ENCODE data around the gene RAB36. TPM values are rescaled to one million over a fixed set of nuclear protein-coding genes. Genes with fewer than 3 reads are reported as not detected.

RAB36 gene
- total RNA-seq, 2 experiments from 2014 or later = 0.77 to 0.87 TPM

DNA sequence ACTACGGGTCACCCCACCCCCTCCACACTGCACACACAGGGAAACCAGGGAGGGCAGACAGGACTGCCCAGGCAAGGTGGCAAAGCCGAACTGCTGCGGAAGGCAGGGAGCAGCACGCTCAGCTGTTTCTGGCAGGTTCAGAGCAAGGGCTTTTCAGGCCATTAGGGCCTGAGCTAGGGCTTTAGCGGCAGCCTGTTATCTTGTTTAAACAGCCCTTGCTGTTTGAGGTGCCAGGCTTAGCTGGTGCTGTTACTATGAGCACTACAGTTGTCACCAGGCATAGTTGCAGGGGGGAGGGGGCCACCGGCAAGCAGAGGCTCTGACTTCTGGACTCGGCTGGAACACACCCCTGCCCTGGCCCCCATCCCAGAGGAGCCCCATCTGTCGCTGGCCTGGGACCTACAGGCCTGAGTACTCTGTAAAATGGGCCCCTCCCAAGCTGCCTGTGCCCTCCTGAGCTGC is 38.3 kb upstream of the RAB36 start:
- no peak overlapping the region for H3K4me3 Mint-ChIP-seq
- Histone ChIP-seq H3K36me3 (ENCODE audit: insufficient read depth, low read length) (no peaks in the 10 kb centered on the region), H3K27ac (ENCODE audit: low read depth in 1 of 2, low read length in 2 of 2) (no peak overlapping the region), H3K4me3 (ENCODE audit: low read length) (no peak overlapping the region), H3K9me3 (ENCODE audit: control insufficient read depth in 1 of 2, insufficient read depth in 1 of 2, low read length in 2 of 2) (no peaks in the 10 kb centered on the region), H3K4me1 (ENCODE audit: insufficient read depth, low read length) (no peaks in the 10 kb centered on the region), H3K27me3 (ENCODE audit: control insufficient read depth in 1 of 2, insufficient read depth in 2 of 2, low read length in 2 of 2) (no peaks in the 10 kb centered on the region)
- DNase-seq = no peak
- CTCF ChIA-PET = no interaction called here
- no peaks in the 10 kb centered on the region for H3K36me3 Mint-ChIP-seq (ENCODE audit: low read depth)
- TF ChIP-seq CTCF (IDR thresholded peaks at IDR 0.05) = no peak
- POLR2A ChIA-PET = no interaction called here
- no peak overlapping the region for H3K27ac Mint-ChIP-seq
- H3K9me3 Mint-ChIP-seq = no peaks in the 10 kb centered on the region
- no peaks in the 10 kb centered on the region for H3K27me3 Mint-ChIP-seq
- intact Hi-C loops (cut with DNase I, micrococcal nuclease) = no loop called here
- no peaks in the 10 kb centered on the region for H3K4me1 Mint-ChIP-seq (ENCODE audit: low read depth)
- no peak for ATAC-seq (ENCODE audit: poor library complexity)

DNA sequence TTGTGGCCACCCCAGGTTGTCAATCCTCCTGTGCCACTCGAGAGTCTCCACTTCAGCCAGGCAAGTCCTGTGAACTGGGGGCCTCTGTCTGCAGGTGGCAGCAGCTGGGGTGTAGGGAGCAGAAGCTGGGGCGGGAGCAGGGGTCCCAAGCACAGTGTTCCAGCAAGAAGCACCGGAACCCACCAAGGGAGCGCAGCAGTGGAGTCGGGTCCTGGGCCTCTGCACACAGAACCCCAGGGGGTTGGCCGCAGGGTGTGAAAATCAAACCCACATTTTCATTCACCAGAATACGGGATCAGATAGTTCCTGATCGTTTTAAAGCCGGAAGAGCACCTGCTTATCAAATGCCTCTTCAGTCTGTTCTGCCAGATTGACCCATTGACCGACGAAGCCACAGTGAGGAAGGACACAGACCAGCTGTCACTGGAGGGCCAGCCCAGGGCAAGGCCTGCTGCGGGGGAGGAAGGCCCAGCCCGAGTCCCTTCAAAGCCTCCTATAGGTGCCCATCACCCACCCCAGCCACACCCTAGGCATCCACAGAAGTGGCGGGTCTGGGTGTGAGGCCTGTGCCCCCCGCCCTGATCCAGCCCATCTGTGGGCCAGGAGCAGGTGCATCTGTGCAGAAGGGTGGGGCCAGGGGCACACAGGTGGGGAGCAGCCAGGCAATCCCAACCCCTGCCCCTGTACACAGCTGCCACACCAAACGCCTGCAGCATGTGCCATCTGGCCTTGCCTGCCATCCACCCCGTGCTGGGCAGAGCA is 37.6 kb upstream of the RAB36 start:
- no peaks in the 10 kb centered on the region for H3K9me3 ChIP-seq (ENCODE audit: control insufficient read depth in 1 of 2, insufficient read depth in 1 of 2, low read length in 2 of 2)
- Mint-ChIP-seq H3K27ac (no peak overlapping the region), H3K4me1 (ENCODE audit: low read depth) (no peaks in the 10 kb centered on the region), H3K27me3 (no peaks in the 10 kb centered on the region), H3K4me3 (no peak overlapping the region), H3K9me3 (no peaks in the 10 kb centered on the region), H3K36me3 (ENCODE audit: low read depth) (no peaks in the 10 kb centered on the region)
- no peaks in the 10 kb centered on the region for H3K27me3 ChIP-seq (ENCODE audit: control insufficient read depth in 1 of 2, insufficient read depth in 2 of 2, low read length in 2 of 2)
- intact Hi-C loops (cut with DNase I, micrococcal nuclease) = no loop called here
- no peaks in the 10 kb centered on the region for H3K36me3 ChIP-seq (ENCODE audit: insufficient read depth, low read length)
- ChIA-PET CTCF (no interaction called here), POLR2A (no interaction called here)
- H3K27ac ChIP-seq (ENCODE audit: low read depth in 1 of 2, low read length in 2 of 2) = no peak overlapping the region
- no peak for TF ChIP-seq CTCF (IDR thresholded peaks at IDR 0.05)
- DNase-seq (no peak), ATAC-seq (ENCODE audit: poor library complexity) (no peak)
- no peaks in the 10 kb centered on the region for H3K4me1 ChIP-seq (ENCODE audit: insufficient read depth, low read length)
- no peak overlapping the region for H3K4me3 ChIP-seq (ENCODE audit: low read length)

DNA sequence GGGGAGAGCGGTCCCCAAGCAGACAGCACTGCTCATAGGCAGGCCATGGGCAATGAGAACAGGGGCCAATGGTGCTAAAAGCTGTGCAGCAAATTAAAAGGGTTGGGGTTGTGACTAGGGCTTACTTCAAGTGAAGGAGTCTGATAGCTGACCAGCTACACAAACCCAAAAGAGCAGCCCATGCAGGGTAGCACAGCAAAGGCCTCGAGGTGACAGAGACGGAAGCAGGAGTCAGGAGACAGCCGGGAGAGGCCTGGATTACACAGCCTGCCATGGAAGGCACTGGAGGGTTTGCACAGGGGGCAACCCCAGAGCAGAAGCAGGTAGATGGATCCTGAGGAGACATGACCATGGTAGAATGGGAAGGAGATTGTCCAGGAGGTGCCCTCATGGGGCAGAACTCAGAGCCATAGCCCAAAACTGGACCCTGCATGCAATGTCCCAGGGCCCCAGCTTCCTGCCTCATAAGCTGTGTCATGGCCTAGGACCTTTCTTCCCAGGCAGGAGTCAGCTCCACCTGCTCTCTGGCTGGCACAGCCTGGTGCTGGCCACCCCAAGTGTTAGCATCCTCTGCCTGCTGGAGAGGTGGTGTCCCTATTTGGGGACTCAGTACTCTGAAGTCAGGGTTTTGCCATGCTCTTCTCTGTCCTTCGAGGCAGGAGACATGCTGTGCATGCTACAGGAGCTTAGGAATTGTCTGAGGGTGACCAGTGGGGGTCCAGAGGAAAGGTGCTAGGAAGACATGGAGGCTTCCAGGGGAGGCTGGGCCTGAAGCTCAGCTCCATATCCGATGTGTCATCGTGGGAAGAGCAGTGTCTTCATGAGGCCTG is 36.8 kb upstream of the RAB36 start:
- CTCF ChIA-PET = no interaction called here

More for the DNA sequence above, 36.8 kb upstream of the RAB36 start:
- no peaks in the 10 kb centered on the region for H3K9me3 Mint-ChIP-seq
- no peaks in the 10 kb centered on the region for H3K4me1 ChIP-seq (ENCODE audit: insufficient read depth, low read length)
- no peak overlapping the region for H3K27ac ChIP-seq (ENCODE audit: low read depth in 1 of 2, low read length in 2 of 2)
- ATAC-seq (ENCODE audit: poor library complexity) (no peak), DNase-seq (no peak)
- H3K4me3 ChIP-seq (ENCODE audit: low read length) = no peak overlapping the region
- intact Hi-C loops (cut with DNase I, micrococcal nuclease) = no loop called here
- H3K4me3 Mint-ChIP-seq = no peak overlapping the region
- no peaks in the 10 kb centered on the region for H3K4me1 Mint-ChIP-seq (ENCODE audit: low read depth)
- no peak for TF ChIP-seq CTCF (IDR thresholded peaks at IDR 0.05)
- H3K36me3 Mint-ChIP-seq (ENCODE audit: low read depth) = no peaks in the 10 kb centered on the region
- POLR2A ChIA-PET = no interaction called here
- H3K9me3 ChIP-seq (ENCODE audit: control insufficient read depth in 1 of 2, insufficient read depth in 1 of 2, low read length in 2 of 2) = no peaks in the 10 kb centered on the region
- no peak overlapping the region for H3K27ac Mint-ChIP-seq
- no peaks in the 10 kb centered on the region for H3K27me3 ChIP-seq (ENCODE audit: control insufficient read depth in 1 of 2, insufficient read depth in 2 of 2, low read length in 2 of 2)
- no peaks in the 10 kb centered on the region for H3K27me3 Mint-ChIP-seq
- no peaks in the 10 kb centered on the region for H3K36me3 ChIP-seq (ENCODE audit: insufficient read depth, low read length)

All from CD4-positive, alpha-beta T cell (primary cell).